ENCODE measurements around the gene MAGEA2B.
"Not testable (repeated sequence)": the region's sequence is repeated elsewhere in the genome, so short reads cannot be mapped to it uniquely, and the experiment has no call there.

Gene MAGEA2B

DNA sequence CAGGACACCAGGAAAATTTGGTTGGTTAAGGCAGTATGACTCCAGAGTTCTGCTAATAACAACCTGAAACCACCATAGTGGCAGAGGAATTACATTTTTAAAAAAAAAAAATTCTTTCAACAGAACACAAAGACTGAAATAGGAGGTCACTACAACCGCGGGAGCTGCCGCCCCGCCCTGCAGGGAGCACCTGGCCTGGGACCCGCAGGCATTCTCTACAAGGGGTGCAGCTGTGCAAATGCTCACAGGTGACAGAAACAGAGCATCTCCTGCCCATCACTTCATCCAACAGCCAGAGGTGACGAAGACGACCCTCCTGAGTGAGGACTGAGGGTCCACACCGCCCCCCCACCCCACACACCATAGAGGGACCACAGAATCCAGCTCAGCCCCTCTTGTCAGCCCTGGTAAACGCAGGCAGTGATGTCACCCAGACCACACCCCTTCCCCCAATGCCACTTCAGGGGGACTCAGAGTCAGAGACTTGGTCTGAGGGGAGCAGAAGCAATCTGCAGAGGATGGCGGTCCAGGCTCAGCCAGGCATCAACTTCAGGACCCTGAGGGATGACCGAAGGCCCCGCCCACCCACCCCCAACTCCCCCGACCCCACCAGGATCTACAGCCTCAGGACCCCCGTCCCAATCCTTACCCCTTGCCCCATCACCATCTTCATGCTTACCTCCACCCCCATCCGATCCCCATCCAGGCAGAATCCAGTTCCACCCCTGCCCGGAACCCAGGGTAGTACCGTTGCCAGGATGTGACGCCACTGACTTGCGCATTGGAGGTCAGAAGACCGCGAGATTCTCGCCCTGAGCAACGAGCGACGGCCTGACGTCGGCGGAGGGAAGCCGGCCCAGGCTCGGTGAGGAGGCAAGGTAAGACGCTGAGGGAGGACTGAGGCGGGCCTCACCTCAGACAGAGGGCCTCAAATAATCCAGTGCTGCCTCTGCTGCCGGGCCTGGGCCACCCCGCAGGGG is 16.2 kb upstream of the MAGEA2B start, which contains the start of gene MAGEA3:
TSS of gene MAGEA3 (plus strand) at position 843 of the 980 bp plus-strand sequence. CDS start 2,039 bp downstream, outside the sequence.
- H4K91ac ChIP-seq (ENCODE audit: low read length); H3K36me3 ChIP-seq (ENCODE audit: control insufficient read depth in 1 of 2, insufficient read depth in 2 of 2, low read depth in 1 of 2, low read length in 2 of 2); H4K8ac ChIP-seq (ENCODE audit: low read length); H2BK12ac ChIP-seq (ENCODE audit: low read length in 2 of 2); H3K27me3 ChIP-seq (ENCODE audit: control insufficient read depth in 1 of 2, insufficient read depth in 1 of 2, low read length in 2 of 2); H3K79me1 ChIP-seq (replicated peaks; ENCODE audit: low read length, poor library complexity, severe bottlenecking); H3K14ac ChIP-seq (ENCODE audit: low read length in 2 of 2); H3K4me3 ChIP-seq (ENCODE audit: insufficient read depth in 1 of 2, low read depth in 1 of 2, low read length in 2 of 2); H2AK5ac ChIP-seq (ENCODE audit: low read length, severe bottlenecking); DNase-seq; H3K9me3 ChIP-seq (ENCODE audit: control insufficient read depth, low read length); H3K4me2 ChIP-seq (ENCODE audit: low read length, poor library complexity, severe bottlenecking); H3K23ac ChIP-seq (ENCODE audit: low read length in 2 of 2); H3K4ac ChIP-seq (ENCODE audit: low read depth in 1 of 2, low read length in 2 of 2); H3K27ac ChIP-seq (ENCODE audit: low read length, poor library complexity, severe bottlenecking); H3K4me1 ChIP-seq (ENCODE audit: control insufficient read depth, insufficient read depth, low read depth, low read length); H3K9ac ChIP-seq (ENCODE audit: low read length); H2BK15ac ChIP-seq (ENCODE audit: low read depth, poor library complexity, severe bottlenecking); H2AFZ ChIP-seq (ENCODE audit: low read depth, low read length); H2BK5ac ChIP-seq (ENCODE audit: low read depth, low read length, poor library complexity, severe bottlenecking); H2BK120ac ChIP-seq (ENCODE audit: low read depth, low read length); H3K18ac ChIP-seq (ENCODE audit: low read depth in 1 of 2, low read length in 2 of 2): not testable (repeated sequence)
- no CpG with 5 or more reads among the region's 34 CpGs for WGBS

DNA sequence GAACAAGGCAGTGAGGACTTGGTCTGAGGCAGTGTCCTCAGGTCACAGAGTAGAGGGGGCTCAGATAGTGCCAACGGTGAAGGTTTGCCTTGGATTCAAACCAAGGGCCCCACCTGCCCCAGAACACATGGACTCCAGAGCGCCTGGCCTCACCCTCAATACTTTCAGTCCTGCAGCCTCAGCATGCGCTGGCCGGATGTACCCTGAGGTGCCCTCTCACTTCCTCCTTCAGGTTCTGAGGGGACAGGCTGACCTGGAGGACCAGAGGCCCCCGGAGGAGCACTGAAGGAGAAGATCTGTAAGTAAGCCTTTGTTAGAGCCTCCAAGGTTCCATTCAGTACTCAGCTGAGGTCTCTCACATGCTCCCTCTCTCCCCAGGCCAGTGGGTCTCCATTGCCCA is 14.0 kb upstream of the MAGEA2B start:
- H2BK12ac ChIP-seq (ENCODE audit: low read length in 2 of 2); H3K14ac ChIP-seq (ENCODE audit: low read length in 2 of 2); H3K27ac ChIP-seq (ENCODE audit: low read length, poor library complexity, severe bottlenecking); H2AFZ ChIP-seq (ENCODE audit: low read depth, low read length); H3K23ac ChIP-seq (ENCODE audit: low read length in 2 of 2); H2AK5ac ChIP-seq (ENCODE audit: low read length, severe bottlenecking); H3K27me3 ChIP-seq (ENCODE audit: control insufficient read depth in 1 of 2, insufficient read depth in 1 of 2, low read length in 2 of 2); H3K79me1 ChIP-seq (replicated peaks; ENCODE audit: low read length, poor library complexity, severe bottlenecking); H3K4me1 ChIP-seq (ENCODE audit: control insufficient read depth, insufficient read depth, low read depth, low read length); H3K9ac ChIP-seq (ENCODE audit: low read length); H3K9me3 ChIP-seq (ENCODE audit: control insufficient read depth, low read length); H3K4me2 ChIP-seq (ENCODE audit: low read length, poor library complexity, severe bottlenecking); H3K4me3 ChIP-seq (ENCODE audit: insufficient read depth in 1 of 2, low read depth in 1 of 2, low read length in 2 of 2); H2BK5ac ChIP-seq (ENCODE audit: low read depth, low read length, poor library complexity, severe bottlenecking); H3K4ac ChIP-seq (ENCODE audit: low read depth in 1 of 2, low read length in 2 of 2); H2BK120ac ChIP-seq (ENCODE audit: low read depth, low read length); DNase-seq; H3K36me3 ChIP-seq (ENCODE audit: control insufficient read depth in 1 of 2, insufficient read depth in 2 of 2, low read depth in 1 of 2, low read length in 2 of 2); H2BK15ac ChIP-seq (ENCODE audit: low read depth, poor library complexity, severe bottlenecking); H4K8ac ChIP-seq (ENCODE audit: low read length); H4K91ac ChIP-seq (ENCODE audit: low read length); H3K18ac ChIP-seq (ENCODE audit: low read depth in 1 of 2, low read length in 2 of 2): not testable (repeated sequence)
- WGBS: no CpG with 5 or more reads among the region's 5 CpGs

DNA sequence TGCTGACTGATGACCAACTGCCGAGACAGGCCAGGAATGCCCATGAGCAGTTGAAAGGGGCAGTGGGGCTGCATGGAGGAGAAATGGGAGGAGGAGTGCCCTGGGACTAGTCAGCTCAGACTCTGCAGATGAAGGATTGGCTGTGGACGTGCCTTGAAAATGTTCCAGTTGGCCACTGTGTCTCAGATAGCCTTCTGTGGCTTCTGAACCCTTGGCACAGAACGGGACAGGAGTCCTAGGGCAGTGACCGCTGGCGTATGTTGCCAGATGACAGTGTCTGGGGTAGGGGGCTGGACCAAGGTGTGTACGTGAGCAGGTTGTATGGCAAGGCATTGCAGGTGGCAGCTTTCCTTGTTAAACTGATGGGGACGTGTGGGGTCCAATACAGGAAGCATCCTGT is 7.9 kb upstream of the MAGEA2B start:
- H3K4me1 ChIP-seq (ENCODE audit: control insufficient read depth, insufficient read depth, low read depth, low read length); H3K23ac ChIP-seq (ENCODE audit: low read length in 2 of 2); H3K14ac ChIP-seq (ENCODE audit: low read length in 2 of 2); H4K91ac ChIP-seq (ENCODE audit: low read length); H4K8ac ChIP-seq (ENCODE audit: low read length); H3K36me3 ChIP-seq (ENCODE audit: control insufficient read depth in 1 of 2, insufficient read depth in 2 of 2, low read depth in 1 of 2, low read length in 2 of 2); H3K4me3 ChIP-seq (ENCODE audit: insufficient read depth in 1 of 2, low read depth in 1 of 2, low read length in 2 of 2); H3K79me1 ChIP-seq (replicated peaks; ENCODE audit: low read length, poor library complexity, severe bottlenecking); H2BK15ac ChIP-seq (ENCODE audit: low read depth, poor library complexity, severe bottlenecking); H3K9me3 ChIP-seq (ENCODE audit: control insufficient read depth, low read length); H2AK5ac ChIP-seq (ENCODE audit: low read length, severe bottlenecking); H2AFZ ChIP-seq (ENCODE audit: low read depth, low read length); DNase-seq; H2BK120ac ChIP-seq (ENCODE audit: low read depth, low read length); H3K27ac ChIP-seq (ENCODE audit: low read length, poor library complexity, severe bottlenecking); H3K18ac ChIP-seq (ENCODE audit: low read depth in 1 of 2, low read length in 2 of 2); H3K27me3 ChIP-seq (ENCODE audit: control insufficient read depth in 1 of 2, insufficient read depth in 1 of 2, low read length in 2 of 2); H2BK5ac ChIP-seq (ENCODE audit: low read depth, low read length, poor library complexity, severe bottlenecking); H3K9ac ChIP-seq (ENCODE audit: low read length); H3K4me2 ChIP-seq (ENCODE audit: low read length, poor library complexity, severe bottlenecking); H2BK12ac ChIP-seq (ENCODE audit: low read length in 2 of 2); H3K4ac ChIP-seq (ENCODE audit: low read depth in 1 of 2, low read length in 2 of 2): not testable (repeated sequence)
- WGBS: no CpG with 5 or more reads among the region's 7 CpGs

DNA sequence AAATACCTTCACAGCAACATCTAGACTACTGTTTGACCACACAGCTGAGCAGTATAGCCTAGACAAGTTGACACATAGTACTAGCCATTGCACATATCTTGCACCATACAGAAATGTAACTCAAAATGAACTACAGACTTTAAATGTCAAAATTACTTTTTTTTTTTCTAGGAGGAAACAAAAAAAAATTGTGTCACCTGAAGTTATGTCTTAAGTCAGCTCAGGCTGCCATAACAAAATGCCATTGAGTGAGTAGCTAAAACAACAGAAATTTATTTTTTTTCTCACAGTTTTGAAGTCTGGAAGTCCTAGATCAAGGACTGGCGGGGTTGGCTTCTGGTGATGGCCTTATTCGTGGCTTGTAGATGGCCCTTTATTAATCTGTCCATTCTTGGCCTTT is 5.3 kb upstream of the MAGEA2B start, which contains the start of gene CSAG2:
TSS of gene CSAG2 (minus strand) at position 101 of the 400 bp plus-strand sequence. CDS start 161 bp downstream, outside the sequence.
- WGBS: no CpG with 5 or more reads among the region's 2 CpGs
- H3K14ac ChIP-seq (ENCODE audit: low read length in 2 of 2); H2AK5ac ChIP-seq (ENCODE audit: low read length, severe bottlenecking); H3K18ac ChIP-seq (ENCODE audit: low read depth in 1 of 2, low read length in 2 of 2); H4K8ac ChIP-seq (ENCODE audit: low read length); H2BK5ac ChIP-seq (ENCODE audit: low read depth, low read length, poor library complexity, severe bottlenecking); H3K4me2 ChIP-seq (ENCODE audit: low read length, poor library complexity, severe bottlenecking); H2AFZ ChIP-seq (ENCODE audit: low read depth, low read length); H3K9ac ChIP-seq (ENCODE audit: low read length); H3K4me1 ChIP-seq (ENCODE audit: control insufficient read depth, insufficient read depth, low read depth, low read length); H3K27ac ChIP-seq (ENCODE audit: low read length, poor library complexity, severe bottlenecking); DNase-seq; H3K36me3 ChIP-seq (ENCODE audit: control insufficient read depth in 1 of 2, insufficient read depth in 2 of 2, low read depth in 1 of 2, low read length in 2 of 2); H3K4me3 ChIP-seq (ENCODE audit: insufficient read depth in 1 of 2, low read depth in 1 of 2, low read length in 2 of 2); H3K23ac ChIP-seq (ENCODE audit: low read length in 2 of 2); H3K27me3 ChIP-seq (ENCODE audit: control insufficient read depth in 1 of 2, insufficient read depth in 1 of 2, low read length in 2 of 2); H2BK15ac ChIP-seq (ENCODE audit: low read depth, poor library complexity, severe bottlenecking); H2BK120ac ChIP-seq (ENCODE audit: low read depth, low read length); H3K9me3 ChIP-seq (ENCODE audit: control insufficient read depth, low read length); H2BK12ac ChIP-seq (ENCODE audit: low read length in 2 of 2); H4K91ac ChIP-seq (ENCODE audit: low read length); H3K79me1 ChIP-seq (replicated peaks; ENCODE audit: low read length, poor library complexity, severe bottlenecking); H3K4ac ChIP-seq (ENCODE audit: low read depth in 1 of 2, low read length in 2 of 2): not testable (repeated sequence)

All from mesenchymal stem cell (in vitro differentiated cells and primary cell).